Stimulated activated CD4-positive, alpha-beta T cell treated with anti-CD3 and anti-CD28 coated beads, Interleukin-12 subunit alpha, Interleukin-12 subunit beta, amount 100 ng/mL, for 48 hours (primary cell): ENCODE measurements around the gene ARFIP2.

Source experiments
- DNase-seq, 3 donors: peaks; one replicate each; pipeline ENCODE4 v3.0.0-alpha.2; 2020; ENCODE audit warnings: low read depth in 2 of 3, low spot score in 1 of 3

Gene ARFIP2

DNA sequence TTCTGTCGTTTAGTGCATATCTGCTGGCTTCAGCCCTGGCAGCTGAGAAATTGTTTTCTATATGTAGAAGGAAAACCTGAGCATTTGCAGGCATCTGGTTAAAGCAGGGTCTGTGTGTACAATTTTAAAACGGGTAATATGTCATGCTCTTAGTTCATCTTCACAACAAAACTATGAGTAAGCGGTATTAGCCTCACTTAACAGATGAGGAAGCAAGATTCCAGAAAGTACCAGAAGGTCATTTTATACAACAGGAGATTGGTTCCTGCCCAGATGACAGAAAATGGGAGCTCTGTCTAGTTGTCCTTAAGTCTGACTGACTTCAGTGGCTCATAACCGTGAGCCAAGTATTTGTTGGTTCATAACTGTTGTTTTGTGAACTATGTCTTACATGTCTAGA, 1.3 kb upstream of the ARFIP2 start:
- no peak for DNase-seq

DNA sequence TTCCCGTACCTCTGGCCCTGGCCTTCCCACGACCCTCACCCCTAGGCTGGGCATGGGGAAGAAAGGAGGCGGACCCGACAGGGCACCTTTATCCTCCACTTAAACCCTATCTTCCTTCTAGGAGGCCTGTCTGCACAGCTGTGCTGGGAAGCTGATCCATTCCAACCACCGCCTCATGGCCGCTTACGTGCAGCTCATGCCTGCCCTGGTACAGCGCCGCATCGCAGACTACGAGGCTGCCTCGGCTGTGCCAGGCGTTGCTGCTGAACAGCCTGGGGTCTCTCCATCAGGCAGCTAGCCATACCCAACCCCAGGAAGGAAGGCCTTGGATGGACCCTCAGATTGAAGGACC, 769 bp upstream of the ARFIP2 start:
- no peak for DNase-seq

DNA sequence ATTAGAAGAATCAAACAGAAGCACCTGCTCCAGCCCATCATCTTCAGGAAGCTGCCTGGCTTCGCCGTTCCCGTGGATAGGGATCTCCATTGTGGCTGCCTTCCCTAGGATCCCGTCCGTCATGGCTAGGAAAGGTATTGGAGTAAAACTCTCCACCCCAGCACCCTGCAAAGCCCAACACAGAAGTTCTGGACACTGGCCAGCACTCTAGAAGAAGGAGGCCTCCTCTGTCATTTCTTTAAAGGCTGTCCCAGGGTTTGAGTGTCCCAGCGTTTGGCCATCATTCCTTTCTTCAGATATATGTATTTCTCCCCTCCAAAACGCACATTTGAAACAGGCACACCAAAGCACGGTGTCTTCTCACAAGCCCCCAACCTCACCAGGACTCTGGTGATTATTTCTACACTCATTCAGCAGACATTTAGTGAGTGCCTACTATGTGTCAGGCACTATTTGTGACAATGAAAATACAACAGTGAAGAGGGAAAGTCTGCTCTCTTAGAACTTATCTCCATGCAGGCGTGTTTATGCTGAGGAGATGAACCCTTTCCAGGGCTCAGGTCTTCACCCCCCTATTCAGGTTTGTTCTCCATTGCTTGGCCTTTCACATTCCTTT, 724 bp downstream of the ARFIP2 start:
- no peak for DNase-seq

DNA sequence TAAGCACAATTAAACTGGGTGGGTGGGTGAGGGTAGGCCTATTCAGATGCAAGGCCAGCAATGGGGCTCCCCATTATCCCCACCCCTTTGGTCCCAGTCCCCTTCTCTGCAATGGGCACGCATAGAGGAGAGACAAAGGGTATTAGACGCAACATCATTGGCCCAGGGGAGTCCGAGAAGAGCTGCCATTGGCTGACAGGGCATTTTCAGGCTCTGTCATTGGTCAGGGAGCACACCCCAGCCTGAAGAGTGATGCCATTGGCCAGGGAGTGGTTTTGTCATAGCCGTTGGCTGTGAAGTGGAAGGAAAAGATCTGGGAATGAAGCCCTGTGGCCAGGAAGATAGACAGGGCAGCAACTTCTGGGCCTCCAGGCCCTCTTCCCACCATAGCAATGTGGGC, 4.6 kb downstream of the ARFIP2 start:
- DNase-seq, result no peak

DNA sequence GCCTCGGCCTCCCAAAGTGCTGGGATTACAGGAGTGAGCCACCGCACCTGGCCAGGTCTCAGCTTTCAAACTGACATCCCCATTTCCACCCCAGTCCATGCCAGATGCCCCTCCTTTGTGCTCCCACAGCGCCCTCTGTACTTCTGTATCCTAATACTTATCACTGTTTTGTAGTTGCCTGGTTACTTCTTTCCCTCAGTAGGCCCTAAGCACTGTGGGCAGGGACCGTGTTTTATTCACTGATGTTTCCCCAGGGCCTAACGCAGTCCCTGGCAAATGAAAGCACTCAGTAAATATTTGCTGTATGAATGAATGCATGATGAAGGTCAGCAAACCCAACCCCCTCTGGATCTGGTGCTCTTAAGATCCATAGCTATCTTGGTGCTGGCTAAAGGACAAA, 5.2 kb downstream of the ARFIP2 start:
- DNase-seq, result no peak

DNA sequence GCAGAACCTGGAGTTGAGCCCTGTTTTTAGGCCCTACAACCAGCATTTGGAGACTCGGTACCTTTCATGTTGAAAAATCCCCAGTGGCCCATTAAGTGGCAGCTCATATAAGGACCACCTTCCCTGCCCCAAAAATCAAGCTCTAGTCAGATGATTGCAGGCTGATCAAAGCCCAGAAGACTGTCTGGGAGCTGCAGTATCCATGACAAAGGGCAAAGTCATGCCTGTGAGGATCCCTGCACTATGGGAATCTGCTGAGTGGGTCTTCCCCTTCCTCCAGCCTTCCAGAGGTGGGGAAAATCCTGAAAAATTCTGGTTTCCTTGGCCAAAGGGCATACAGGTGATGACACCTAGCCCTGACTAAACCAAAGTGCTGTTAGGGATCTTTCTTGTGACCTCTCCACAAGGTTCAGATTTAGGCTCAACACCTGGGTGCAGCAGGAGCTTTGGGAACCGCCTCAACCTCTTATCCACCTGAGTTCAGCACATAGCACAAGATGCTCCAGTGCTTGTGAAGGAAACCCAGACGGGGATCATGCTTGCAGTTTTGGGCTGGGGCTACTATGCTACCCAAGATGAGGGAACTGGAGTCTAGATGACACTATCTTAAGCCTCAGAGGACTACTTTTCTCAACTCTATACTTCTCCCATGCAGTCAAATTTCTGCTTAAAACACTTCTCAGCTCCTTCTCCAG, 6.2 kb downstream of the ARFIP2 start:
- no peak for DNase-seq

DNA sequence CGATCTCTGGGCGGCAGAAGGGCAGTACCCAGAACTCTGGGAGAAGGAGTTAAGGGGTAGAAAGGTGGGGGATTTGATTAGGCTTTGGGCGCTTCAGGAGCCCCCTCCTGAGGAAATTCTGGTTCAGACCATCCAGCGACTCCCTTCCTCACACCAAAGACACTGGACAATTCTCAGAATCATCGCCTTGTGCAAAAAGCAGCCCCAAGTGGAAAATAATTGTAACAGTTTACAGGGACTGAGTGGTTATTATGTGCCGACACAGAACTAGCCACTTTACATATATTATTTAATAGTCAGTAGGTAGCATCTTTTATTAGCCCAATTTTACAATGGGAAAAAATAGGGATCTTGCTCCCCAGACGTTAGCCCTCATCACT, 6.7 kb downstream of the ARFIP2 start:
- no peak for DNase-seq

DNA sequence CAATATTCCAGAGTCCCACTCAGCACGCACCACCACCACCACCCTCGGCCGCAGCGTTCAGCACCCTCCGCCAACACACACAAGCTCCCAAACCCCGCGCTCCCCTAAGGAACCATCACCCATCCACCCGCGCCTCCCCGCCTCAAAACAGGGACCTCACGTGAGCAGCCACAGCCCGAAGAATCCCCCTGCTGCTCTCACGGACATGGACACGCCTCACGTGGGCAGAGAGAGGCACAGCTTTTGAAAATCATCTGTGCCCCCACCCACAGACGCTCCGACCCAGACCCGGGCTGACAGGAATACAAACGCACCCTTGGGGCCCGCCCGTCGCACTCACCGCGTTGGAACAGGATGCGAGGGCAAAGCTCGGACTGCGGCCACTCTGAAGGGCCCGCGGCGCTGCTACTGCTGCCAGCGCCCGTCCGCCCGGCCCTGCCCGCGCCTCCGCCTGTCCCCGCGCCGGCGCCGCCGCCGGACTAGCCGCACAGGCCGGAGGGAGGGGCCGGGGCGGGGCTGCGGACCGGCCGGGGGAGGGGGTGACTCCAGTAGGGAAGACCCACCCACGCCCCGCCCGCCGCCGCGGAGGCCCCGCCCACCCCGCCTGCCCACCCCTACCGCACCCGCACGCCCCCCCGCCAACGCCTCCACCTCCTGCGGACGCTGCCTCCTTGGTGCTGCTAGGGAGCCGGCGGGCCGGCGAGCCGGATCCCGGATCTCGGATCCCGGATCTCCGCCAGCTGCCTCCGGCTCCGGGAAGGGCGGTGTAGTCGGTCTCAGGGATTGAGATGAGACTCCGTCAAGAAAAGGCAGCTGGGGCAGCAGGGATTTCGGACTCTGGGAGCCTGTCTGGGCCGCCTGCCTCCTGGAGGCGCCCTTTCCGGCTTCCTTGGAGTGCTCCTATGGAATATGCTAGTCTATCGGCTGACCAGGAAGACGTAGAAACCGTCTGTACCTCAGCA, 7.4 kb downstream of the ARFIP2 start, which contains the start of gene TRIM3:
TRIM3 (minus strand) TSS at position 491 of the 962 bp plus-strand sequence. CDS start 8,246 bp downstream, outside the sequence.
- DNase-seq, result peak; percentile 9 to 61 (median 13)

DNA sequence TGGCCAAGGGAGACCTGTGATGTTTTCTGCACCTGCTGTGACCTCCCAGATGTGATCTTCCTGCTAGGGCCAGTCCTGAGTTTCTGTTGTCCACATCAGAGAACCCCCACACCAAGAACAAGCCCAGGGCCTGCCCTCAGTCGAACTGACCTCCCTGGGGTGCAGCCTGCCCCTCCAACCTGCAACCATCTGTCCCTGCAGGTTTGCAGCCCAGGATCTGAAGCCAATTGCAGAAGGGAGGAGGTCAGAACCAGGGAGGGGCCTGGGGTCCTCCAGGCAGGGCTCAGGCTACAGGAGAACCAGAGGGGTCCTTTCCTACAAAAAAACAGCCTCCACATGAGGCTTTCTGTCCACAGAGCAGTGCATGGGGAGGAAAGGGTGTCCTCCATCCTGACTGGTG, 8.2 kb downstream of the ARFIP2 start:
- DNase-seq, result no peak

DNA sequence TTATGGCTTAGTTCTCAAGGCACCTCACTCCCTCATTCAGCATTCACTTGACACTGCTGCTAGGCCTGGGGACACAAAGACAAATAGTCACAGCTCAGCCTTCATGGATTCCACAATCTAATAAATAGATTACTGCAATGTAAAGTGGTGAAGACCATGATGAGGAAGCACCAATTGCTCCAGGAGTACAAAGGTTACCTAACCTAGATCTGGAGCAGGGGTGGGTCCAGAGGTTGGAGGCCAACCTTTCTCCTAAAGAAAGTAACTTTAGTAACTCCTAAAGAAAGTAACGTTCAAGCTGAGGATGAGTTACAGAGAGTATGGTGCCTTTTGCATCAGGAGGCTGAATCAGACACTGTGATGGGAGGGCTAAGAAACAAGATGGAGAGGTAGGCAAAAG, 11.5 kb downstream of the ARFIP2 start:
- no peak for DNase-seq

DNA sequence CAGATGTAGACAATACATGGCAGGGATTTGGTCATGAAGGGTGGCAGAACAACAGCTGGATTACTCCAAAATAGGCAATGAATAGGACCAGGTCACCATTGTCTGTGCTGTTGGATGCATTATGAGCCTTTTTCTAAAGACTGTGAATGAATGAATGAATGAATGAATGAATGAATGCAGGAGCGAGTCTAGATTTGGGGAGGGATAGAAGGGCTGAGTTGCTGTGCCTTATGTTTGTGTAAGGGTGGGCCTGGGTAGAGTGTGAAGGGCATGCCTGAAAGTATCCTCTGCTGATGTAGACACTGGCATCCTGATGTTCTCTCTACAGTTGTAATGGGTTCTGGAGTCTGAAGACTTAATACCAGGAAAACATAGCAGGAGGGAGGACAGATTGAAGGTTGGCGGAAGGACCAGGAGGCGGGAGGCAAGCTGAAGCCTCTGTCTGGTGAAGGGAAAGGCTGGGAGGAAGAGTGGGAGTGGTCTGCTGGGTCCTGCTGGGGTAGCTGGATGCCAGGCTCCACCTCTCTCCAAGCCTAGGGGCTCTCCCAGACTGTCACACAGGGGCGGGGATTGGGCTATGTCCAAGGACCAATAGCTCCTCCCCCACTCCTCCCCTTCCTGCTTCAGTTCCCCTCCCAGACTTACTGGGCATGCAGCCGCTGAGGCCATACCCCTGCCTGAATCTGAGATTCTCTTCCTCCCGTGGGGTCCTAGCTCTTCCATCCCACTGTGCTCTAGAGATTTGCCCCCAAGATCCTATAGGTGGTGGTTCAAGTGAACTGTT, 12.2 kb downstream of the ARFIP2 start:
- no peak for DNase-seq

DNA sequence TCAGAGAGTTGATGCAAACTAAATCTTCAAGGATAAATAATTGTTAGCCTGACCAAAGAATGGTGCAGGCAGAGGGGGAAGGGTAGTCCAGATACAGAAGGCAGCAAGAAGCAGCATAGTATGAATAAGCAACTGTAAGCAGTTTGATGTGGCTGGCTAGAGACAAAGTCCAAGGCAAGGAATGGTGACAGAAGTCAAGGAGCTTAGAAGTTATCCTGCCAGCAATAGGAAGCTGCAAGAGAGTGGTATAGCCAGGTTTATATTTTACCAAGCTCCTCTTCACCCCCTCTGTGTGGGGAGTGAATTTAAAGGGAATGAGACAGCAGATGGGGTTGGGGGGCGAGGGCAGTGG, 22.1 kb downstream of the ARFIP2 start:
- DNase-seq, result no peak

DNA sequence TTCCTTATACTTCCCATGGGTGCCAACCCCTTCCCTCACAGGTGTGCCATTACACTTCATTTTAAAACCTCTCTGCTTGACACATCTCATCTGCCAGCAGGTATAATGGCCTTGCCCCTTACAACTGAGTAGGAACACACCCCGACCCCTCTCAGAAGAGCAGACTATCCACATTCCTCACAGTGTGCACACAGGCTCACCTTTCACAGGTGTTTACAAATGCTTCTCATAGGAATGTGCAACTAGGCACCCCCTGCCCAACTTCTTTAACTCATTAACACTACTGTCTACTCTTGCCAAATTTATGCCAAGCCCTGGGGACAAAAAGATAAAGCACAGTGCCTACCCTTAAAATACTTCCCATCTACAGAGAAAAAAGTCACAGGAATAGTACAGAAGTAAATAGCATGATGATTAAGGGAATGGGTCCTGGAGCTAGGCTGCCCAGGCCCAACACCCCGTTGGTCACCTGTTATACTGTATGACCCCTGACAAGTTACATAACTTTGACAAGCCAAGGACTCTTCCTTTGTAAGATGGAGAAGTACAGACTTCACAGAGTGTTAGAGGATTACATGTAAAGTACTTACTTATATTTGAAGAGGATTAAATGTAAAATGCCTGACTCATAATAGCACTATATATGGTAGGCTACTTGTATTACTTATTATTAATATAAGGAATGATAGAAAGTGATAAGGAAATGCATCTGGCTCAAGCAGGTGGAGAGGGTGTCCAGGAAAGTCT, 22.6 kb downstream of the ARFIP2 start:
- no peak for DNase-seq

DNA sequence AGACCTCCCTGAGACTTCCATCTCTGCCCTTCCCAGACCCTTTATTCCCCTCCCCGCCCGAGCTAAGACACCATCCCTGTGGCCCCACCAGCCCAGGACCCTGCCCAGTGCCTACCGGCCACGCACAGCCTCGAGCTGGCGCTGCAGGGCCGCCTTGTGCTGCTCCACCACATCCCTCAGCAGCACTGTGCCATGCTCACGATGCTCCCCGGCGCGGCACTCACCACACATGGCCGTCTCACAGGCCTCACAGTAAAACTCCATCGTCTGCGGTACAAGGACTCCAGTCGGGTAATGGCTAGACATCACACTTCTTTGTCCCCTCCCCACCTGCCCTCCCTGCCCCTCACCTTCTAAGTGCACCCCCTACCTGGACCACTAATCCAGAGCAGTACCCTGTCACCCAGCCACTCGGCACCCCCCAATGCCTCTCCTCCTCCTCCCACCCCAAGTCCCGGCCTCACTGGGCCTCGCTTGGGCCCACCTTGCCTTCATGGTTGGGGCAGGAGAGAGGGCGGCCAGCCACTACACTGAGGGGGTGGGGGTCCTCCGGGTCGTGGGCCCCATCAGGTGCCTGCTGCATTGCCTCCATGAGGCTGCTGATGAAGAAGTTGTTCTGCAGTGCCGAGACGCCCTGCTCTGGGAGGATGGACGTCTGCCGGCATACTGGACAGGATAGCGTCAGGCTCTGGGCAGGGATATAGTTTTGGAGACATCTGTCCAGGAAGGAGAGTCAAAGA, 23.4 kb downstream of the ARFIP2 start:
- no peak for DNase-seq

DNA sequence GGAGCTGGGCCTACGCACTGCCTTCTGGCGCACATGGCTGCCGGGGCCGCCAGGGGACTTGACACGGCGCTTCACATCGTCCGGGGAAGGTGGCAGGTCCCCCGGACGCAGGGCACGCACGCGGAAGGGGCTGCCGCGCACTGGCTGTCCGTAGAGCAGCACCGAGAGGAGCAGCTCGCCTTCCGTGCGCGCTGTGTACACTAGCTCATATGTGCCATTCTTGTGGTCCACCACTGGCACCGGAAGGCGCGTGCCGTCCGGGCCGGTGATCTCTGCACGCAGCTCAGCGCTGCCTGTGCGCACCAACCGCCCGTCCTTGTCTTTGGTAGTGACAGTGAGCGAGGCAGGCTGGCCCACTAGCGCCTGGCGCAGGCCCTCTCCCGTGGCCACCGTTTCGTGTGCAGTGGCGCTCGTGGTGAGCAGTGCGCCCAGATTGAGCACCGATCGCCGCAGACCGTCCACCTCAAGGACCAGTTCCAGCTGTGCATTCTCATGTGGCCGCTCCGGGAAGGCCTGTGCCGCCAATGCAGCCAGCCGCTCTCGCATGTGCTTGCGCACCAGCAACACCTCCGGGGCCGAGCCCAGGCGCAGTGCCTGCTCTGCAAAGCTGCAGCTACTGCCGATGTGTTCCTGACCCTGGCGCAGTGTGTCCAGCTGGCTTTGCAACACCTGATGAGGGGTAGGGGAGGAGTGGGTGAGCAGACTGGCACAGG, 24.6 kb downstream of the ARFIP2 start:
- DNase-seq, result no peak

DNA sequence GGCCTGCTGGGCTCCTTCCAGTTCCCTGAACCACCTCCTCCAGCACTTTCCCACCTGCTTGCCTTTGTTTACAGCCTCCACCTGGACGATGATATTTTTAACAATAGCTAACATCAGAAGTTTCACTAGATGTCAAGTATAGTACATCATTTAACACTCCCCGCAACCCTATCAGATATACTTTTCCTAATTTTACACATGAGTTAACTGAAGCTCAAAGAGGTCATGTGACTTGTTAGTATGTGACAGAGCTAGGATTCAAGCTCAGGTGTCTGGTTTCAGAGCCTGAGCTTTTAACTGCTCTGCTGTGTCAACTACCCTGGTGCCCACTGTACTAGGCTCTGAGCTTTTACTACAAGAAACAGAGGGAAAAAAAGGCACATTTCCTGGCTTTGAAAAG, 26.1 kb downstream of the ARFIP2 start:
- DNase-seq, result no peak

DNA sequence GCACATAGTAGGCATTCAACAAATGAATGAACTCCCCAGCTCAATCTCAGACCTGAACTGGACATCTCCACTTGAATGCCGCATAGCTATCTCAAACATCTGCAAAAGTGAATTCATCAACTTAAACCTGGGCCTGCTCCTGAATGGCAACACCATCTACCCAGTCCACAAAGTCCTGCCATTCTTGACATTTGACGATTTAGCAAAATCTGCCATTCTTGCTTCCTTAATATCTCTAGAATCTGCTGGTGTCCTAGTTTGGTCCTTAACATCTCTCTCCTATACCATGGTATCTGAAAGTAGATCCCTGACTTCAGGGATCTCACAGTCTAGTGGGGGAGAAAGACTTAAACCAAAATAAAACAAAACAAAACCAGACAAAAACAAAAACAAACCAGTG, 28.0 kb downstream of the ARFIP2 start:
- no peak for DNase-seq

DNA sequence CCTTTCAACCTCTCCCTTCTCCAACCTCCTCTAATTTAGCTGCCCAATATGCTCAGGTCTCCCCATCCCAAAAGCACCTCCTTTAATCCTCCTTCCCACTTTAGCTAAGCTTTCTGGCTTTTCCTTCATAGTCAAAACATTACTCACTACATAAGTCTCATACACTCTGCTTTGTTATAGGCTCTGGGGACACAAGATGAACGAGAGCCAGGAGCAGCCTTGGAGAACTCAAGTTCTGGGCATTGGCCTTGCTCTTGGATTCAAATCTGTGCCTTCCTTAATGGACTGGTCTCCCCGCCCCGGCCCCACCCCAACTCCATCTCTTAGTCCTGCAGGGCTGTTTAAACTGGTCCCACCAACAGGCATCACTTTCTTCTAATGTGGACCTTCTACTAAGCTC, 28.9 kb downstream of the ARFIP2 start:
- DNase-seq, result no peak

DNA sequence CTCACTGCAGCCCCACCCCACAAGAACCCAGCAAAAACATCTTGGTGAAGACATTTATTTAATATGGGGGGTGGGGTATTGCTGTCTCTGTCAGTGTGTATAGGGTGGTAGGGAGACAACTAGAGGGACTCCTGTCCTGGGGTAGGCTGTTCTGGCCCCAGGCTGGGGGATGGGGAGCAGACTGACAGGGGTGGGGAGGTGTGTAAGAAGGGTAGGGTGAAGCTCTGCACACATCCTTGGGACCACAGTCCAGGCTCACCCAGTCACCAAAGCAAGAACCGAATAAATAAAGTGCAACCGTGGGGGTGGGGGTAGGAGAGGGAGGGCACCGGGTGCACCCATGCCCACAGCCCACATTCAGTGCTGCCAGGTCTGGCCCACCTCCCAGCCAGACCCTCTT, 32.6 kb downstream of the ARFIP2 start:
- no peak for DNase-seq
